LNCaP clone FGC (cell line): ENCODE results near the gene KIF6.
A peak's percentile ranks its signal among the peaks of the same experiment; 100 is the strongest.

Source experiments
- DNase-seq: peaks from one replicate; pipeline ENCODE4 v3.0.0-alpha.2; 2011; ENCODE audit warnings: low read depth
- H3K4me3 ChIP-seq: 2 replicates; pipeline ENCODE4 v1.5.1; 2011; ENCODE audit warnings: mild to moderate bottlenecking, low read depth, low read length, control low read depth
- TF ChIP-seq, protein P1 (sequence below): IDR thresholded peaks from 2 replicates; pipeline ENCODE4 v1.5.1; 2012; ENCODE audit warnings: mild to moderate bottlenecking; ENCODE audit not compliant: control insufficient read depth, insufficient read depth; ENCODE audit errors: extremely low read depth

KIF6 gene, protein sequence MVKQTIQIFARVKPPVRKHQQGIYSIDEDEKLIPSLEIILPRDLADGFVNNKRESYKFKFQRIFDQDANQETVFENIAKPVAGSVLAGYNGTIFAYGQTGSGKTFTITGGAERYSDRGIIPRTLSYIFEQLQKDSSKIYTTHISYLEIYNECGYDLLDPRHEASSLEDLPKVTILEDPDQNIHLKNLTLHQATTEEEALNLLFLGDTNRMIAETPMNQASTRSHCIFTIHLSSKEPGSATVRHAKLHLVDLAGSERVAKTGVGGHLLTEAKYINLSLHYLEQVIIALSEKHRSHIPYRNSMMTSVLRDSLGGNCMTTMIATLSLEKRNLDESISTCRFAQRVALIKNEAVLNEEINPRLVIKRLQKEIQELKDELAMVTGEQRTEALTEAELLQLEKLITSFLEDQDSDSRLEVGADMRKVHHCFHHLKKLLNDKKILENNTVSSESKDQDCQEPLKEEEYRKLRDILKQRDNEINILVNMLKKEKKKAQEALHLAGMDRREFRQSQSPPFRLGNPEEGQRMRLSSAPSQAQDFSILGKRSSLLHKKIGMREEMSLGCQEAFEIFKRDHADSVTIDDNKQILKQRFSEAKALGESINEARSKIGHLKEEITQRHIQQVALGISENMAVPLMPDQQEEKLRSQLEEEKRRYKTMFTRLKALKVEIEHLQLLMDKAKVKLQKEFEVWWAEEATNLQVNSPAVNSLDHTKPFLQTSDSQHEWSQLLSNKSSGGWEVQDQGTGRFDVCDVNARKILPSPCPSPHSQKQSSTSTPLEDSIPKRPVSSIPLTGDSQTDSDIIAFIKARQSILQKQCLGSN

DNA sequence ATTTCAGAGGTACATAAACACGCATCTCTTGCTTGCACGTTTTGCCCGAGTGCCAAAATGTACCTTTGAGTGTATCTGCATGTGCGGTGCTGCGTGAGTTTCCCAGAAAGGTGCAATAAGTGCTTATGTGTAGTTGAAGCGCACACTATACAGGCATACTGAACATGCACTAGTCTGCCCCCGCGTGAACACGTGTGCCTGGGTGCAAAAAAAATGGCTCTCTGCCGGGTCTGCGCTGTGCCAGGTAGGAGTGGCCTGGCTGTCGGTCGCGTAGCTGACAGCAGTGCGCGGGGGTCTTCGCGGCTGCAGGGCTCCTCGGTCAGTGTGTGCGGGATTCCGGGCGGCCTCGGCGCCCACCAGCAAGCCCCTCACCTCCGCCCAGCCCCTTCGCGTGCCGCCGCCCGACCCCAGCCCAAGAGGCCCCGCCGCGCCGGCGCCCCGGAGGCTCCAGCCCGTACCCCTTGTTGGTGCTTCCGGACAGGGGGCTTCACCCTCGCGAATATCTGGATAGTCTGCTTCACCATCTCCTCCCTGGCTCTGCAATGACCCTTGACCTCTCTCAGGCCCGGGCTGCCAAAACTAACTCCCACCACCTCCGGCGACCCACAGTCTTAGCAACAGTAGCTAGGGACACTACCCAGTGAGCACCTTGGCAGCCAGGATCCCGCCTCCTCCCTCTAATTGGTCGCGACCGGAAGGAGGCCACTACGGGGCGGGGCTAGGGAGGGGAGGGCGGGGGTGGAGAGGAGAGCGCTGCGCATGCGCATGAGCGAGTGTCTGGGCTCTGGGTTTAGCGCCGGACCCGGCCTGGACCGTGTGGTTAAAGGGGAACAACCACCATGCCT is at the start of gene KIF6:
KIF6 (minus strand) TSS at position 622 of the 845 bp plus-strand sequence; CDS start at position 524, 98 bp downstream.
- TF ChIP-seq, protein P1, sequence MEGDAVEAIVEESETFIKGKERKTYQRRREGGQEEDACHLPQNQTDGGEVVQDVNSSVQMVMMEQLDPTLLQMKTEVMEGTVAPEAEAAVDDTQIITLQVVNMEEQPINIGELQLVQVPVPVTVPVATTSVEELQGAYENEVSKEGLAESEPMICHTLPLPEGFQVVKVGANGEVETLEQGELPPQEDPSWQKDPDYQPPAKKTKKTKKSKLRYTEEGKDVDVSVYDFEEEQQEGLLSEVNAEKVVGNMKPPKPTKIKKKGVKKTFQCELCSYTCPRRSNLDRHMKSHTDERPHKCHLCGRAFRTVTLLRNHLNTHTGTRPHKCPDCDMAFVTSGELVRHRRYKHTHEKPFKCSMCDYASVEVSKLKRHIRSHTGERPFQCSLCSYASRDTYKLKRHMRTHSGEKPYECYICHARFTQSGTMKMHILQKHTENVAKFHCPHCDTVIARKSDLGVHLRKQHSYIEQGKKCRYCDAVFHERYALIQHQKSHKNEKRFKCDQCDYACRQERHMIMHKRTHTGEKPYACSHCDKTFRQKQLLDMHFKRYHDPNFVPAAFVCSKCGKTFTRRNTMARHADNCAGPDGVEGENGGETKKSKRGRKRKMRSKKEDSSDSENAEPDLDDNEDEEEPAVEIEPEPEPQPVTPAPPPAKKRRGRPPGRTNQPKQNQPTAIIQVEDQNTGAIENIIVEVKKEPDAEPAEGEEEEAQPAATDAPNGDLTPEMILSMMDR = no peak
- H3K4me3 ChIP-seq = peak within 1 kb of the TSS; percentile 59
- peak; percentile 73 for DNase-seq

DNA sequence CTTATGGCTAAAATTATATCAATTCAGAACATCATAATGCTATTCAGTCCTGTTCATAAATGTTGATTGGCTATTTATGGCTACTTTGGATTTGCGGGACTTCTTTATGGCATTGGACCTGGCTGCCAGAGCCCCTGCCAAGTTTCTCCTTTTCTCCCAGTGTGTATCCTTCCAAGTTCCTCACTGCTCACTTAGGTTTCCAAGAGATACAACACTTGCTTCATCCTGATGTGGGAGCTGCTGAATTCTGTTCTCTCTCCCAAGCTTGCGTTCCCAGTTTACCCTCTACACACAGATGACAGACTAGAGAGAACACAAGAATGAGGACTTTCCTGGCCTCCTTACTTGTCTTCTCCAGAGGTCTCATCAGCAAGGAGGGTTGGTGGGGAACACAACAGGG is 48.6 kb upstream of the KIF6 start:
- TF ChIP-seq, protein P1 = no peak

DNA sequence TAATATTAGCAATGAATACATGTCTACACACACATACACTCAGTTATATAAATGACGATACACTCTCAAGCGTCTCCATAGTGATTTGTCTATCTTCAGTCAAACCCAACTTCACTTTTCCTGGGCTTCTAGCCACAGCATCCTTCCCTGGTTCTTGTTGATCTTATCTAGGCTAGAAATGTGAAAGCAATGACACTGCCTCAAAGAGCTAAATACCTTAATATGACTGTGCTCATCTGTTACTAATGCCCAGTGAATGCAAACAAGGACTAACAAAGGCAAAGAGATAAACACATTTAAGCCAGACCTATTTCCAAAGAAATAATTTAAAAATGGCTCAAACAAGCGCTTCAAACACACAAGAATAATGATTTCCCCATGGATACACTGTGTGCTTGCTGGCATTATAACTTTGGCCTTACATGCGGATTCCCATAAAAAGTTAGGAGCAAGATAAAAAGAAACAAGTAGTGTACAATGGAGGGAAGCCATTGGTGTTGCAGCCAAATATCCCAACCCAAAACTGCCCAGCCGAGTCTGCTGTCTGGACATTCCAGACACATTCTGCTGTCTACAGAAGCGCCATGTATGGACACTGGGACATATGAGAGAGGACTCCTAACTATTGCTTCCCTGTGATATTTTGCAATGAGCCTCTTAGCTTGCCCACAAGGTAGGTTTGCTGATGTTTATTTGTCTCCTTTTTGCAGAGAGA is 47.5 kb upstream of the KIF6 start:
- H3K4me3 ChIP-seq = no peak overlapping the region
- peak; percentile 4 for DNase-seq
- TF ChIP-seq, protein P1 = no peak

More for the DNA sequence above, 48.6 kb upstream of the KIF6 start:
- H3K4me3 ChIP-seq = no peak overlapping the region
- DNase-seq = no peak

DNA sequence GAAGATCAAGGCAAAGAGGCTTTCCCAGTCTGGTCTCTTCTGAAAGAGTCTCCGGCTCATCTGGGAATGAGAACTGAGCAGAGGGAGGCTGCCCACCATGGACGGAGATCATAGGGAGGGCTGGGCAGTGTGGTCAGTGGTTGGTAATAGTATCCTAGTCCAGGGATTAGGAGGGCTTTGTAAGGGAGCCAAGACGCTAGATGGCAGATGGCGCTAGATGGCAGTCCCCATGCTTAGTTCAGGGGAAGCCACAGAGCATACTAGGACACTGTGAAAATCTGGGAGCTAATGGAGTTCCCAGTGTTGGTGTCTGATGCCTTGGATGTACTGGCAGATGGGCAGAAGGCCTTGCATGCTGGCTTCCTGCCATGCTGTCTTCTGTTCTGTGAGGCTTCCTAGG is 45.2 kb upstream of the KIF6 start:
- no peak overlapping the region for H3K4me3 ChIP-seq
- no peak for DNase-seq
- TF ChIP-seq, protein P1 = no peak

DNA sequence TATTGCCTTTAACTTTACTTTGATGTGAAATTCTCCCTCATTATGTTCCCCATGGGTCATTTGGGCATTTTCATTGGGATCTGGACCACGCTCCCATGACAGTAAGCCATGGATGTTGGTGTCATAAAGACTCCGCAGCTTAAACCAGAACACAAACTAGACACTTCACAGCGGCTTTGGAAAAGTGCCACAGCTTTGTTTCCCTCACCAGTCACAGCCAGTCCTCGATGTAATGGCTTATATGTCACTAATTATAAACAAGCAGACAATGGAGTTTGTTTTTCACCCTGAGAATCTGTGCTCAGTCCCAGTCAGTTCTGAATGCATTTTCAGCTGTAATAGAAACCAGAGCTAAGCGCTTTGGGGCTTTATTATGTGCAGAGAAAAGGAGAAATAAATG is 43.8 kb upstream of the KIF6 start:
- H3K4me3 ChIP-seq = no peak overlapping the region
- TF ChIP-seq, protein P1 = no peak
- no peak for DNase-seq

DNA sequence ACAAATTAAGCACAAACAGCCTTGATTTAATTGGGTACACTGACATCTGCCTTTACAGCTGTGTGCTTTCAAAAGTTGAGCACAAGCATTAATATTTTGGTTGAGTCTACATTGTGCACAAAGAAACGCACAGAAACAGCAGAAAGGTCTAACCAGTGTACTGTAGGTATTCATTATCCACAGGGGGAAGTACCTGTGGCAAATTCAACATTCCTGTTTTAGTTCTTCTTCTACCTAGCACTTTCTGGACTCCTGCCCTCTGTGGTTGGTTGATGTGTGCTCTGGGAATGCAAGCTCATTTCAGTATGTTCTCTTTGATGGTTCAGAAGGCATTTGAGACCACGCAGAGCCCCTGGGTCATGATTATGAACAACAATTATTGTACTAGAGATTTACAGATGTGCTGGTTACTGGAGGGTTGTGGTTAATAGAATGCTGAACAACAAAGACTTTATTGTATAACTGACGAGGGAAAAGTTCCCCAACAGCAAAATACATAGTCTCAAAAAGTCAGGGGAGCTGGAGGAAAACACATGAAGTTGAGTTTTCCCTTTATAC is 40.4 kb upstream of the KIF6 start:
- no peak for DNase-seq
- H3K4me3 ChIP-seq = no peak overlapping the region
- TF ChIP-seq, protein P1 = no peak
